GM18498 (cell line): ENCODE results near the gene ASTN2.
A peak's percentile ranks its signal among the peaks of the same experiment; 100 is the strongest.

Experiments used
- ATAC-seq: cut with Tn5 transposase; IDR thresholded peaks from one replicate; pipeline ENCODE4 v1.9.1; 2021; ENCODE audit warnings: mild to moderate bottlenecking, moderate library complexity; ENCODE audit not compliant: unreplicated experiment

The ASTN2 gene

GRCh38 chr9:116452227-116452626, 962.6 kb downstream of the ASTN2 start:
- ATAC-seq = no peak

- no peak for ATAC-seq
Observed at GRCh38 chr9:116451500-116452115, 963.2 kb downstream of the ASTN2 start.

- ATAC-seq = peak; percentile 92
Observed at GRCh38 chr9:116450378-116451139, 964.3 kb downstream of the ASTN2 start.

GRCh38 chr9:116449949-116450348, 964.9 kb downstream of the ASTN2 start:
- no peak for ATAC-seq

- ATAC-seq = no peak
Observed at GRCh38 chr9:116448431-116448830, 966.4 kb downstream of the ASTN2 start.

GRCh38 chr9:116447934-116448333, 966.9 kb downstream of the ASTN2 start:
- no peak for ATAC-seq

GRCh38 chr9:116442528-116442927, 972.3 kb downstream of the ASTN2 start:
- no peak for ATAC-seq

- ATAC-seq = no peak
Observed at GRCh38 chr9:116437411-116438370, 977.2 kb downstream of the ASTN2 start.

GRCh38 chr9:116436121-116436520, 978.7 kb downstream of the ASTN2 start:
- no peak for ATAC-seq

- no peak for ATAC-seq
Observed at GRCh38 chr9:116435706-116436105, 979.2 kb downstream of the ASTN2 start.

- no peak for ATAC-seq
Observed at GRCh38 chr9:116434314-116434713, 980.5 kb downstream of the ASTN2 start.

GRCh38 chr9:116432051-116432450, 982.8 kb downstream of the ASTN2 start:
- ATAC-seq = no peak

- ATAC-seq = no peak
Observed at GRCh38 chr9:116430849-116431248, 984.0 kb downstream of the ASTN2 start.

- ATAC-seq = no peak
Observed at GRCh38 chr9:116425244-116425643, 989.6 kb downstream of the ASTN2 start.

- ATAC-seq = no peak
Observed at GRCh38 chr9:116423149-116423548, 991.7 kb downstream of the ASTN2 start.

GRCh38 chr9:116422119-116422979, 992.5 kb downstream of the ASTN2 start:
- no peak for ATAC-seq

- ATAC-seq = no peak
Observed at GRCh38 chr9:116420993-116421538, 993.8 kb downstream of the ASTN2 start.

GRCh38 chr9:116419181-116419580, 995.7 kb downstream of the ASTN2 start:
- ATAC-seq = no peak

GRCh38 chr9:116417464-116417863, 997.4 kb downstream of the ASTN2 start:
- ATAC-seq = no peak

GRCh38 chr9:116416421-116416820, 998.4 kb downstream of the ASTN2 start:
- no peak for ATAC-seq
